Gastroesophageal sphincter (tissue), 4 donors: ENCODE results near the gene BFSP1. TPM values are rescaled to one million over a fixed set of nuclear protein-coding genes. Genes with fewer than 3 reads are reported as not detected.

Experiments used
- ATAC-seq: fragments of 150-250 bp; one replicate; pipeline ENCODE4 v1.9.1; 2016; ENCODE audit warnings: mild to moderate bottlenecking, moderate library complexity
- H3K27ac ChIP-seq, 4 donors: fragments of 200-600 bp; sonication (generic) in 3 of 4; 1 replicate in 3 of 4; 2 replicates in 1 of 4; pipeline ENCODE4 v1.5.1; 2016 to 2019
- H3K27me3 ChIP-seq: fragments of 200-600 bp; sonication (generic); one replicate; pipeline ENCODE4 v1.5.1; 2019
- H3K36me3 ChIP-seq, 2 donors: fragments of 200-600 bp; sonication (generic); one replicate each; pipeline ENCODE4 v1.5.1; 2019; ENCODE audit warnings: control low read depth in 1 of 2
- H3K4me1 ChIP-seq, 3 donors: fragments of 200-600 bp; sonication (generic); 1 replicate in 2 of 3; 2 replicates in 1 of 3; pipeline ENCODE4 v1.5.1; 2016 to 2019; ENCODE audit warnings: control low read depth in 2 of 3
- H3K4me3 ChIP-seq, 2 donors: fragments of 200-600 bp; sonication (generic); one replicate each; pipeline ENCODE4 v1.5.1; 2019; ENCODE audit warnings: mild to moderate bottlenecking in 1 of 2, moderate library complexity in 1 of 2
- H3K9me3 ChIP-seq, 3 donors: fragments of 200-600 bp; sonication (generic); one replicate each; pipeline ENCODE4 v1.5.1; 2017 to 2019; ENCODE audit warnings: control low read depth in 2 of 3
- EP300 ChIP-seq: sonication (generic); formaldehyde crosslinking; IDR thresholded peaks from one replicate; pipeline ENCODE4 v1.6.1; 2017; ENCODE audit warnings: antibody characterized with exemption, mild to moderate bottlenecking
- POLR2A ChIP-seq, 2 donors: fragments of 450-650 bp; IDR thresholded peaks; one replicate each; pipeline ENCODE4 v1.6.1; 2017; ENCODE audit warnings: antibody characterized with exemption in 2 of 2, mild to moderate bottlenecking in 2 of 2, moderate library complexity in 1 of 2
- POLR2AphosphoS5 ChIP-seq: sonication (generic); formaldehyde crosslinking; IDR thresholded peaks from one replicate; pipeline ENCODE4 v1.6.1; 2017; ENCODE audit warnings: antibody characterized with exemption
- WGBS, 2 donors: methylation state at CpG; one replicate each; pipeline ENCODE4 v1.1.5; 2018; ENCODE audit warnings: low coverage in 1 of 2; 5-methylcytosine and 5-hydroxymethylcytosine counted together
- total RNA-seq, 4 donors: library from RNA; depleted of rRNA; stranded (reverse); fragments of >200 nt; gene quantifications; one replicate each; pipeline ENCODE4 v1.1.0, GENCODE V29; 2016
- TF ChIP-seq, protein P1 (sequence below), 4 experiments: fragments of 200-600 bp in 2 of 4; fragments of 450-650 bp in 2 of 4; sonication (generic) in 1 of 4; IDR thresholded peaks; one replicate each; pipeline ENCODE4 v1.5.1; 2017 to 2019; ENCODE audit warnings: antibody characterized with exemption in 4 of 4, mild to moderate bottlenecking in 2 of 4, moderate library complexity in 2 of 4

BFSP1 gene
- total RNA-seq, 4 donors from 2014 or later, result 2.0 to 5.9 (median 5.0) TPM

DNA sequence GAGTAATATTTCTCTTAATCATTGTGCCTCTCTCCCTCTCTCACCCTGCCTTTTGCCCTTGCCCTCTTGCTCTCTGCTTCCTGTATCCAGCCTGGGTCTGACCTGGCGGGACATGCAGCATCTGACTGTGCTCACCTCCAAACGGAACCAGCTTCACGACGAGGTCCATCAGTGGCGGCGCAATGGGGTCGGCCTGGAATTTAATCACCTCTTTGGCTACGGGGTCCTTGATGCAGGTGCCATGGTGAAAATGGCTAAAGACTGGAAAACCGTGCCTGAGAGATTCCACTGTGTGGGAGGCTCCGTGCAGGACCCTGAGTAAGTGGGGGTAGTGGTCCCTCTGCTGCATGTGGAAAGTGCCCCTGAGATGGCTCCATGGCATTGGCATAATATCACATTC is 65.9 kb downstream of the BFSP1 start:
- Histone ChIP-seq H3K27ac (no peak overlapping the region), H3K9me3 (no peaks in the 10 kb centered on the region), H3K36me3 (no peaks in the 10 kb centered on the region), H3K4me3 (no peak overlapping the region), H3K4me1 (no peaks in the 10 kb centered on the region), H3K27me3 (no peaks in the 10 kb centered on the region)
- WGBS, 2 donors, result 50 to 88% methylated on average over 1 to 8 of the region's 10 CpGs
- no peak for ATAC-seq
- TF ChIP-seq POLR2AphosphoS5, result no peak
- no peak for TF ChIP-seq EP300
- no peak for TF ChIP-seq POLR2A (IDR thresholded peaks at IDR 0.05)
- TF ChIP-seq, protein P1, sequence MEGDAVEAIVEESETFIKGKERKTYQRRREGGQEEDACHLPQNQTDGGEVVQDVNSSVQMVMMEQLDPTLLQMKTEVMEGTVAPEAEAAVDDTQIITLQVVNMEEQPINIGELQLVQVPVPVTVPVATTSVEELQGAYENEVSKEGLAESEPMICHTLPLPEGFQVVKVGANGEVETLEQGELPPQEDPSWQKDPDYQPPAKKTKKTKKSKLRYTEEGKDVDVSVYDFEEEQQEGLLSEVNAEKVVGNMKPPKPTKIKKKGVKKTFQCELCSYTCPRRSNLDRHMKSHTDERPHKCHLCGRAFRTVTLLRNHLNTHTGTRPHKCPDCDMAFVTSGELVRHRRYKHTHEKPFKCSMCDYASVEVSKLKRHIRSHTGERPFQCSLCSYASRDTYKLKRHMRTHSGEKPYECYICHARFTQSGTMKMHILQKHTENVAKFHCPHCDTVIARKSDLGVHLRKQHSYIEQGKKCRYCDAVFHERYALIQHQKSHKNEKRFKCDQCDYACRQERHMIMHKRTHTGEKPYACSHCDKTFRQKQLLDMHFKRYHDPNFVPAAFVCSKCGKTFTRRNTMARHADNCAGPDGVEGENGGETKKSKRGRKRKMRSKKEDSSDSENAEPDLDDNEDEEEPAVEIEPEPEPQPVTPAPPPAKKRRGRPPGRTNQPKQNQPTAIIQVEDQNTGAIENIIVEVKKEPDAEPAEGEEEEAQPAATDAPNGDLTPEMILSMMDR (IDR thresholded peaks at IDR 0.05), result no peak

DNA sequence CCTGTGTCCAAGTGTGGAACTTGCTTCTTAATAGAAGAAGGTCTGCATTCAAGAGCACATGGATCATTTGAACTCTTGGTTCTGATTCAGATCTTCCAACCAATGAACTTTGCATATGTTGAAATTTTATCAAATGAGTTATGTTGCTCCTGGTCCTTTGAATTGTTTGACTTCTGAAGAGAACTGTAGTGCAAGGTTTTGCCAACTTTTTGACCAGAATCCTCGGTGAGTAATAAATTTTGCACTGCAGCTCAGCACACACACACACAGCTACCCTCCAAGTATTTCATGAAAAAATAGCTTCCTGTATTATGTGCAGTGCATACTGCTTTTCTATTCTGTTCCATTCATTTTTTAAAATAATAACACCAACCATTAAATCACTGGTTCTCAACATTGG is 67.5 kb downstream of the BFSP1 start:
- TF ChIP-seq POLR2A (IDR thresholded peaks at IDR 0.05) (no peak), EP300 (no peak), POLR2AphosphoS5 (no peak)
- TF ChIP-seq, protein P1 (IDR thresholded peaks at IDR 0.05), result no peak
- WGBS, 2 donors, result 20 to 58% methylated on average over 1 of the region's 1 CpG
- H3K27me3 ChIP-seq, result no peaks in the 10 kb centered on the region
- no peak overlapping the region for H3K27ac ChIP-seq
- no peak for ATAC-seq
- H3K4me3 ChIP-seq, result no peak overlapping the region
- no peaks in the 10 kb centered on the region for H3K4me1 ChIP-seq
- H3K36me3 ChIP-seq, result no peaks in the 10 kb centered on the region
- H3K9me3 ChIP-seq, result no peaks in the 10 kb centered on the region

DNA sequence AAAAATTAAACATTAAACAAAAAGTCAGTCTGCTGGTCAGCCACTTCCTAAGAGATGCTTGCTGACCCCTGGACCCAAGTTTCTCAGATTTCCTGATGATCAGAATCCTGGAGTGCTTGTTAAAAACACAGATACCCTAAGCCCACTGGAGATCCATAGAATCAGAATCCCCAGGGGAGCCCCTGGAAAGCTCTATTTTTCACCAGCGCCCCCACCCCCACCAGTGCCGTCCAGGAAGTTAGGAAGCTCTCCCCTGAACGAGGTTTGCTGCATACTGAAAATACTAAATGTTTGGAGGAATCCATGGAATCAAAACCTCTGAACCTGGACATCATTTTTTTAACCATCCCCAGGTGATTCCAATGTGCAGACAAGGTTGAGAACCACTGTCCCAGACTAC is 69.2 kb downstream of the BFSP1 start:
- no peak for ATAC-seq
- H3K4me1 ChIP-seq, result no peaks in the 10 kb centered on the region
- no peak overlapping the region for H3K4me3 ChIP-seq
- peaks cover 6% of the 10 kb centered on the region for H3K27me3 ChIP-seq
- 58% methylated on average over 3 of the region's 3 CpGs; no CpG with 5 or more reads in 1 of the 2 donors for WGBS, 2 donors
- H3K9me3 ChIP-seq, result no peaks in the 10 kb centered on the region
- no peak overlapping the region for H3K27ac ChIP-seq
- H3K36me3 ChIP-seq, result no peaks in the 10 kb centered on the region
- TF ChIP-seq, protein P1 (IDR thresholded peaks at IDR 0.05), result no peak
- TF ChIP-seq POLR2A (IDR thresholded peaks at IDR 0.05) (no peak), EP300 (no peak), POLR2AphosphoS5 (no peak)

DNA sequence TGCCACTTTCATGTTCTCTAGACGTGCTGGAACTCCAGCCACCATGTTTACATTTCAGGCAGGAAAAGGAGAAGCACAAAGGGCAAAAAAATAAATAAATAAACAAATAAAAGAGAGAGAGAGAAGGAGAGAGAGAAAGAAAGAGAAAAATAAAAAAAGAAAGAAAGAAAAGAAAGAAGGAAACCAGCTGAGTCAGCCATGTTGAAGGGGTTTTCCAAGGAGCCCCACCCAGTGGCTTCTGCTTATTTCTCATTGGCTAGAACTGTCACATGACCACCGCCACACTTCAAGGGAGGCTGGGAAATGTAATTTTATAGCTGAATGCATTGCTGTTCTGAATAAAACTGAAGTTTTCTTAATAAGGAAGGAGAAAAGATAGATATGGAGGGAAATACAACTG is 71.1 kb downstream of the BFSP1 start:
- Histone ChIP-seq H3K27ac (no peak overlapping the region), H3K36me3 (no peaks in the 10 kb centered on the region), H3K9me3 (no peaks in the 10 kb centered on the region), H3K27me3 (peaks cover 23% of the 10 kb centered on the region), H3K4me3 (no peak overlapping the region), H3K4me1 (no peaks in the 10 kb centered on the region)
- ATAC-seq, result no peak
- WGBS, 2 donors, result 64 to 83% methylated on average over 2 of the region's 2 CpGs
- no peak for TF ChIP-seq POLR2A (IDR thresholded peaks at IDR 0.05)
- no peak for TF ChIP-seq POLR2AphosphoS5
- TF ChIP-seq, protein P1 (IDR thresholded peaks at IDR 0.05), result no peak
- no peak for TF ChIP-seq EP300

DNA sequence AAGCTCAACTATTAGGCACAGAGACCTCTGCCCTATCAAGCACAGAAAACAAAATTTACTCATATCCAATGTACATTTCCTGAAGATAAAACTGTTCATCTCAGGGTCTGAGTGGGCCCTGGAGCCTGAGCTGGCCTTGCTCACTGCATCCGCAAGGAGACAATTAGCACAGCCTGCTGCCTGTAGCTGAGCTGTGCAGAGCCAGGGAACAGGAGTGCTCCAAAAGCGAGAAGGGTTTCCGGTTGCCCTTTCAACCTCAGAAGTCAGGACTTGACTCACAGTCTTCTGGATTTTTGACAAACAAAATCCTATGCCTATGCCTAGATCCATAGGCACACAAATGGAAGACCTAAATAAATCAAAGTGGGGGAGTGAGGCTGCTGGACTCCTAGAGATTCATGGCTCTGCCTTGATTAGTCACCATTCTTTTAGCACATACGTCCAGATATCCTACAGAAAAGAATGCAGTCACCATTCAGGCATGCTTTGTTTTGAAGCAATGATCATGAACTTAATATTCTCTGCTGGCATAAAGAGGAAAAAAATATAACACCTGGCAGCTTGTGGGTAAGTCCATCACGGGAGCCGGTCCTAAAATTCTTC is 73.5 kb downstream of the BFSP1 start:
- H3K9me3 ChIP-seq, result peaks cover 0 to 4% (median 0%) of the 10 kb centered on the region in 3 donors
- 83 to 94% methylated on average over 5 to 6 of the region's 6 CpGs for WGBS, 2 donors
- H3K27me3 ChIP-seq, result peaks cover 41% of the 10 kb centered on the region
- no peaks in the 10 kb centered on the region for H3K36me3 ChIP-seq
- TF ChIP-seq EP300 (no peak), POLR2A (IDR thresholded peaks at IDR 0.05) (no peak), POLR2AphosphoS5 (no peak)
- TF ChIP-seq, protein P1 (IDR thresholded peaks at IDR 0.05), result no peak
- H3K4me1 ChIP-seq, result no peaks in the 10 kb centered on the region
- H3K4me3 ChIP-seq, result no peak overlapping the region
- no peak overlapping the region for H3K27ac ChIP-seq
- ATAC-seq, result no peak
